DOHH2 (cell line): ENCODE results near the gene PARD6B.

Experiments used
- H3F3A ChIP-seq: fragments of 200-600 bp; sonication (generic), shearing (Covaris generic); 2 replicates; pipeline ENCODE4 v1.6.0; 2016; ENCODE audit warnings: antibody characterized with exemption, mild to moderate bottlenecking; ENCODE audit not compliant: control insufficient read depth, insufficient read depth
- H3K27ac ChIP-seq: fragments of 200-600 bp; sonication (generic); 2 replicates; pipeline ENCODE4 v1.5.1; 2014; ENCODE audit warnings: low read depth, mild to moderate bottlenecking, low read length, moderate library complexity
- H3K27me3 ChIP-seq: fragments of 200-600 bp; sonication (generic); 2 replicates; pipeline ENCODE4 v1.6.1; 2014; ENCODE audit warnings: mild to moderate bottlenecking, low read length, mixed read lengths; ENCODE audit not compliant: control insufficient read depth
- H3K36me3 ChIP-seq: fragments of 200-600 bp; sonication (generic); 2 replicates; pipeline ENCODE4 v1.6.1; 2014; ENCODE audit warnings: mild to moderate bottlenecking, low read length, moderate library complexity, mixed read lengths; ENCODE audit not compliant: control insufficient read depth
- H3K4me1 ChIP-seq: fragments of 200-600 bp; sonication (generic); 2 replicates; pipeline ENCODE4 v1.6.1; 2014; ENCODE audit warnings: mild to moderate bottlenecking, low read length, mixed read lengths; ENCODE audit not compliant: control insufficient read depth
- H3K4me2 ChIP-seq: fragments of 200-600 bp; sonication (generic); 2 replicates; pipeline ENCODE4 v1.6.0; 2014; ENCODE audit warnings: mild to moderate bottlenecking, low read length, moderate library complexity
- H3K4me3 ChIP-seq: fragments of 200-600 bp; sonication (generic); 2 replicates; pipeline ENCODE4 v1.5.1; 2014; ENCODE audit warnings: mild to moderate bottlenecking, low read length, mixed read lengths
- H3K79me2 ChIP-seq: fragments of 200-600 bp; sonication (generic); 2 replicates; pipeline ENCODE4 v1.6.1; 2014; ENCODE audit warnings: mild to moderate bottlenecking, low read length, mixed read lengths; ENCODE audit not compliant: control insufficient read depth
- H3K9me2 ChIP-seq: fragments of 200-600 bp; sonication (generic); replicated peaks from 2 replicates; pipeline ENCODE4 v1.6.1; 2014; ENCODE audit warnings: mild to moderate bottlenecking, low read length, mixed read lengths; ENCODE audit not compliant: control insufficient read depth
- H3K9me3 ChIP-seq: fragments of 200-600 bp; sonication (generic); 2 replicates; pipeline ENCODE4 v1.6.1; 2014; ENCODE audit warnings: antibody characterized with exemption, low read length, mixed read lengths; ENCODE audit not compliant: control insufficient read depth, insufficient read depth
- H4K20me1 ChIP-seq: fragments of 200-600 bp; sonication (generic); 2 replicates; pipeline ENCODE4 v1.6.0; 2014; ENCODE audit warnings: low read depth, mild to moderate bottlenecking, antibody characterized with exemption, low read length, moderate library complexity; ENCODE audit not compliant: control insufficient read depth, insufficient read depth
- CTCF ChIP-seq: fragments of 200-600 bp; sonication (generic); IDR thresholded peaks from one replicate; pipeline ENCODE4 v1.5.1; 2014; ENCODE audit warnings: antibody characterized with exemption, mild to moderate bottlenecking, low read depth, low read length; ENCODE audit not compliant: poor library complexity, severe bottlenecking
- EZH2phosphoT487 ChIP-seq: fragments of 200-600 bp; sonication (generic); IDR thresholded peaks from 2 replicates; pipeline ENCODE4 v1.6.1; 2017; ENCODE audit warnings: borderline replicate concordance, mild to moderate bottlenecking, antibody characterized with exemption, low read length, moderate library complexity, mixed read lengths

The PARD6B gene

GRCh38 chr20:50784464-50784863 lies 53.1 kb downstream of the PARD6B start:
- Histone ChIP-seq H3K4me2 (no peak overlapping the region), H3F3A (peaks cover 4% of the 10 kb centered on the region; the same call in 1 of the 2 replicates), H3K4me1 (peaks cover 13% of the 10 kb centered on the region), H3K9me2 (no peaks in the 10 kb centered on the region), H3K4me3 (no peak overlapping the region), H3K27ac (no peak overlapping the region), H3K27me3 (no peaks in the 10 kb centered on the region), H3K9me3 (no peaks in the 10 kb centered on the region), H3K36me3 (no peaks in the 10 kb centered on the region), H4K20me1 (no peaks in the 10 kb centered on the region), H3K79me2 (no peaks in the 10 kb centered on the region)
- no peak for TF ChIP-seq EZH2phosphoT487
- no peak for TF ChIP-seq CTCF

DNA sequence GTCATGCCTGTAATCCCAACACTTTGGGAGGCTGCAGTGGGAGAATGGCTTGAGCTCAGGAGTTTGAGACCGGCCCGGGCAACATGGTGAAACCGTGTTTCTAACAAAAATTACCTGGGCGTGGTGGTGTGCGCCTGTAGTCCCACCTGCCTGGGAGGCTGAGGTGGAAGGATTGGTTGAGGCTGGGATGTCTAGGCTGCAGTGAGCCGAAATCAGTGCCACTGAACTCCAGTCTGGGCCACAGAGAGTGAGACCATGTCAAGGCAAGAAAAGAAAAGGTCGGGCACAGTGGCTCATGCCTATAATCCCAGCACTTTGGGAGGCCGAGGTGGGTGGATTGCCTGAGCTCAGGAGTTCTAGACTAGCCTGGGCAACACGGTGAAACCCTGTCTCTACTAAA lies 55.3 kb downstream of the PARD6B start:
- no peaks in the 10 kb centered on the region for H4K20me1 ChIP-seq
- H3K4me1 ChIP-seq, result peaks cover 26% of the 10 kb centered on the region
- H3K4me2 ChIP-seq, result no peak overlapping the region
- H3K9me3 ChIP-seq, result no peaks in the 10 kb centered on the region
- H3K4me3 ChIP-seq, result no peak overlapping the region
- H3K36me3 ChIP-seq, result no peaks in the 10 kb centered on the region
- no peak overlapping the region for H3K27ac ChIP-seq
- no peaks in the 10 kb centered on the region for H3K9me2 ChIP-seq
- H3K79me2 ChIP-seq, result no peaks in the 10 kb centered on the region
- TF ChIP-seq CTCF (no peak), EZH2phosphoT487 (no peak)
- peaks cover 4% of the 10 kb centered on the region; the same call in 1 of the 2 replicates for H3F3A ChIP-seq
- no peaks in the 10 kb centered on the region for H3K27me3 ChIP-seq

GRCh38 chr20:50787181-50787580 lies 55.8 kb downstream of the PARD6B start:
- Histone ChIP-seq H3K4me2 (no peak overlapping the region), H3K27ac (no peak overlapping the region), H3K79me2 (no peaks in the 10 kb centered on the region), H3K4me1 (peaks cover 26% of the 10 kb centered on the region), H3K4me3 (no peak overlapping the region), H3K36me3 (no peaks in the 10 kb centered on the region), H3F3A (peaks cover 4% of the 10 kb centered on the region; the same call in 1 of the 2 replicates), H4K20me1 (no peaks in the 10 kb centered on the region), H3K9me3 (no peaks in the 10 kb centered on the region), H3K9me2 (no peaks in the 10 kb centered on the region), H3K27me3 (no peaks in the 10 kb centered on the region)
- TF ChIP-seq EZH2phosphoT487 (no peak), CTCF (no peak)
